ENCODE results near the gene LBX2.
A peak's percentile ranks its signal among the peaks of the same experiment; 100 is the strongest.

LBX2 gene

DNA sequence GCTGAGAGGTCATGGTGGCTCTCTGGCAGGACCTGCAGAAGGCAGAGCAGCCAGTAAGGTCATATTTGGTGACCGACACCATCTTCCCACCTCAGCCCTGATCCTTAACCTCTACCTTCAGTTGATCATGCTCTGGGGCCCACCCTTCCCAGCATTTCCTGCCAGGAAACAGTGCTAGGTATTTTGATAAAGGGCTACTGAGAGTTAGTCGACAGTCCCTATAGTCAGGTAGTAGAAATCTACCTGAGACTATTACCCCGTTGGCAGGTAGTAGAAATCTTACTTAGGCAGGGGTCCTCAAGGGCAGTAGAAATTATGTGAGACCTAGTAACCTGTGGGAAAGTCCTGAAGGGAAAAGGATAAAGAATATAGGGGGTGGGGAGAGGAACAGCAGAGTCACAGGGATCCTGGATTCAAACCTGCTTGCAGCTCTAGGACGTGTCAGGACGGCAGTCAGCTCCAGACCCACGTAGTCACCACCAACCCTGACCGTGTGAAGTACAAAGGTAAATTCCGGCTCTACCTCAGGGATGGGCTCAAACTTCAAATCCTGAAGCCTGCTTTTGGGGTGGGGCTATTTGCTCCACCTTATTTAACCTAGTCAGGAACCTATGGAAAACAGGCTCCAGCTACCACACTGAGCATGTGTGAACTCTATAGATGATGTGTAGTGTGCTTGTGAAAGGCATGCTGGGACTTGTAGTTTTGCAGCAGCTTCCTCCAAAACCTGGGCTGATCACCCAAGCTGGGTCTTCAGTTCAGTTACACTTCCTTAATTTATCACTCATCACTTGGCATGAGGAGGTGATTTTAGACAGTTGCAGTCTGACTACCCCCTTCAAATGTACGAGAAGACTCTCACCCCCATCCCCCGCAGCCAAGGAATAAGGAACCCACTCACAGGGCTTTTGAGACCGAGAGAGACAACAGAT lies 26.6 kb upstream of the LBX2 start, which contains the start of gene DQX1:
Gene DQX1 (minus strand): TSS at position 515 of the 932 bp plus-strand sequence. CDS start 502 bp downstream, at position 13.
- DNase-seq = no peak

DNA sequence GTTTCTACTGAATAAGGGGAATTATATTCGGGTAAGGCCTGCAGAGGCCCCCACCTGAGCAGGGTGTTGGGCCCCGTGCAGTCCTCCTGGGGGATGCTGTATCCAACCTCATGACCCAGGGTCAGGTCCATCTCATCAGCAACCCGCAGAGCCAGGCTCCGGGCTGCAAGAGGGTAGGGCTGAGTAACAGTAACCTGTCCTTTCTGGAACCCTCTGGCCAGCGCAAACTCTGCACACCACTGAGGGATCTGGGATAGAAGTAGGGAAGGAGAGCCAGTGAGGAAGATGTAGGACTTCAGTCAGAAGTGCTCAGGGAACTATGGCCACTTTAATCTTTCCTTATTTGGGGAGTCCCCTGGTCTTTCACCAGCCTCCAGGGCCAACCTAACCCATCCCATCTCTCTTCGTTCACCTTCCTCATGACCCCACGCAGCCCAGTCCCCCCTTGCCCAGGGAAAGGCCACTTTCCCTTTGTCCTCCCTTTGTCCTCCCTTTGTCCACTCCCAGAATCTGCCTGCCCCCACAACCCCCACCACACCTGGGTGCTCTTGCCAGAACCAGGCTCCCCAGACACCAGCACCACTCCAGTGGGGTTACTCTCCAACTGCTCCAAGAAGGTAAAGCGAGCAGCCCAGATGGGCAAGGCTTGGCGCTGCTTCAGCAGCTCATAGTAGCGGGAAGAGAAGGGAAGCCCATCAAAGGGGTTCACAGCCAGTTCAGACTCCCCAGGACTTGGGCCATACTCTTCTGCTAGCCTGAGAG lies 25.7 kb upstream of the LBX2 start:
- no peak for DNase-seq

DNA sequence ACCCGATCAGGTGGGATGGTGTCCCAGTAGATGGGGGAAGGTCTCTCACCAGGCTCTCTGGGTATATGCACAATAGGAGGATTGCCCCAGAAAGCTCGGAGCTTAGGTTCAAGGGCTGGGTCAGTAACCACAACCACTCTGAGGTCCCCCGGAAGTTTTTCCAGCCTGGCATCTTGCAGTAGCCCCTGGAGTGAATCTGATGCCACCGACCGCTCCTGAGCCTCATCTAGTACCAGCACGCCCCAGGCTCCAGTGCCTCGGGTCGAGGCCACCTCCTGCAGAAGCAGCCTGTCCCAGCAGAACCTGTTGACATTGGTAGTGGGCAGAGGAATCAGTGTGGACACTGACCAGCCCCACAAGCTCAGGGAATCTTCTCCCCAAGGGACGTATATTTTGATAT lies 24.6 kb upstream of the LBX2 start:
- no peak for DNase-seq

DNA sequence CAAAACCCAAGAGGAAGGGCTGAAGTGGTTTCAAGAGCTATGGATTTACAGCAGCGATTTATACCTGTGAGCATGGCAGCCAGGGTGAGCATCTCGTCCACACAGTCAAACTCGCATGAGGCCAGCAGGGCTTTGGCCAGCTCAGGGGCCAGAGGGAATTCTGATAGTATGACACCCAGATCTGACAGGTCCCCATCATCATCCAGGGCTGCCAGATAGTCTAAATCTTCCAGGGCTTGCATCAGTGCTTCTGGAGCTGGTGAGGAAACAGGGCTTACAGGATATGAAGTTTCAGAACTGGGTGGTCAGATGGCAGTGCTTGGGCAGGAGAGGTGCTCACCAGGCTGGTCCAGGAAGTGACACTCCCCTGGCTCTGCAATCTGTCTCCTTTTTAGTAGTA lies 23.1 kb upstream of the LBX2 start:
- no peak for DNase-seq

DNA sequence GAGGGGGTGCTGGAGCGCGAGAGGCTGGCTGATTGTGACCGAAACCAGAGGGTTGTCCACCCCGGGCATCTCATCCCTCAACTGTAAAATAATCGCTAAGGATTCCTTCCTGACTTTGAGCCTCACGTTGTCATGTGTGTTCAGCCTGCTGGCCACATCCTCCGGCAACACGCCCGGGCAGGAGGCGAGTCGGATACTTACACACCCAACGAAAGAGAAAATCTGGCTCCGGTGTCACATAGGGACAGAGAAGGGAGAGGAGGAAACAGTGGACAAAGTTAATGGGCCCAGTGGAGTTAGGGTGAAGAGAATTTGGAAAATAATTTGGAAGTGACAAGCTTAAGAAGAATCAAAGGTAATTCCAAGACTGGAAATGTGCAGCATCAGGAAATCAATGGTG lies 17.2 kb upstream of the LBX2 start:
- no peak for DNase-seq

DNA sequence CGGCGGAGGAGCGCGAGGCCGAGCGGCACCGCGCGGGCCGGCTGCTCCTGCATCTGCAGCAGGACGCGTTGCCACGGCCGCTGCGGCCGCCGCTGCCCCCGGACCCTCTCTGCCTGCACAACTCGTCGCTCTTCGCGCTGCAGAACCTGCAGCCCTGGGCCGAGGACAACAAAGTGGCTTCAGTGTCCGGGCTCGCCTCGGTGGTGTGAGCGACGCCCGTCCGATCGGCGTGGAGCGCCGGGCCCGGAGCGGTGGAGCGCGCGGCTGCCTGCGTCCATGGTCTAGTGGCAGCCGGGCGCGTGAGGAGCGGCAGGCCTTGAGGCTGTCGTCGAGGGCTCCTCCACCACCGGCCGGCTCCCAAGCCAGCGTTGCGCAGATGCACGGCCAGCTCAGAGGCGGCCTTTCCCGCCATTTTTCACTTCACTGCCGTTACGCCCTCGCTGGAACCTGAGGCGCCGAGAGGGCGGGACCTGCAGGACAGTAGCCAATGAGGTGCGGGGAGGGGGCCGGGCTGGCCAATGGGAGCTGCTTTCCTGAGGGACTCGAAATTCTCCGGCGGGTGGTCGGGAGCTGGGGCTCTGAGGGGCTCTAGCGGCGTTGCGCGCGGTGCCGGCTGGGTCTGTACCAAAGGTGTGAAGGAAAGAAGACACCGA lies 16.7 kb upstream of the LBX2 start:
- no peak for DNase-seq

DNA sequence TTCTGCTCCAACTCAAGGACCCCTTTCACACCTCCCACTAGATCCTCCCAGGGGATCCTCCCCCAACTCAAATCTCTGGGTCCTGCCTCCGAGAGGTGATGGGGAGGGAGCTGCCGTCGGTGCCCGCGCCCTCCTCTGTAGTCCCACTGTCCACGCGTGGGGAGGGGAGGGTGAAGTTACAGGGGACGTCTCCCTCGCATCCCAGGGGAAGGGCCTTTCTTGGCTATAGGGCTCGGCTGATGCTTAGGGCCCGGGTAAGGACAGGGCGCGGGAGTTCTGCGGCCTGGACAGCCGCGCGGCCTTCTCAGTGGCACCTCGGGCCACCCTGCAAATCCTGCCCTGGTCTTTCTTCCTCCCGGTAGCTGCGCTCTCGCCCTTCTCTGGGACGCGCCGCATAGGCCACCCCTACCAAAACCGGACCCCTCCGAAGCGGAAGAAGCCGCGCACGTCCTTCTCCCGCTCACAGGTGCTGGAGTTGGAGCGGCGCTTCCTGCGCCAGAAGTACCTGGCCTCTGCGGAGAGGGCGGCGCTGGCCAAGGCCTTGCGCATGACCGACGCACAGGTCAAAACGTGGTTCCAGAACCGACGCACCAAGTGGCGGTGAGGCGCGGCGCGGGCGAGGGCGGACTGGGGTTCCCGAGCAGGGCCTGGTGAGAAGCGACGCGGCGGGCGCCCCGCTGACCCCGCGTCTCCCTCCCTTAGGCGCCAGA lies 16.0 kb upstream of the LBX2 start:
- DNase-seq = peak; percentile 8

DNA sequence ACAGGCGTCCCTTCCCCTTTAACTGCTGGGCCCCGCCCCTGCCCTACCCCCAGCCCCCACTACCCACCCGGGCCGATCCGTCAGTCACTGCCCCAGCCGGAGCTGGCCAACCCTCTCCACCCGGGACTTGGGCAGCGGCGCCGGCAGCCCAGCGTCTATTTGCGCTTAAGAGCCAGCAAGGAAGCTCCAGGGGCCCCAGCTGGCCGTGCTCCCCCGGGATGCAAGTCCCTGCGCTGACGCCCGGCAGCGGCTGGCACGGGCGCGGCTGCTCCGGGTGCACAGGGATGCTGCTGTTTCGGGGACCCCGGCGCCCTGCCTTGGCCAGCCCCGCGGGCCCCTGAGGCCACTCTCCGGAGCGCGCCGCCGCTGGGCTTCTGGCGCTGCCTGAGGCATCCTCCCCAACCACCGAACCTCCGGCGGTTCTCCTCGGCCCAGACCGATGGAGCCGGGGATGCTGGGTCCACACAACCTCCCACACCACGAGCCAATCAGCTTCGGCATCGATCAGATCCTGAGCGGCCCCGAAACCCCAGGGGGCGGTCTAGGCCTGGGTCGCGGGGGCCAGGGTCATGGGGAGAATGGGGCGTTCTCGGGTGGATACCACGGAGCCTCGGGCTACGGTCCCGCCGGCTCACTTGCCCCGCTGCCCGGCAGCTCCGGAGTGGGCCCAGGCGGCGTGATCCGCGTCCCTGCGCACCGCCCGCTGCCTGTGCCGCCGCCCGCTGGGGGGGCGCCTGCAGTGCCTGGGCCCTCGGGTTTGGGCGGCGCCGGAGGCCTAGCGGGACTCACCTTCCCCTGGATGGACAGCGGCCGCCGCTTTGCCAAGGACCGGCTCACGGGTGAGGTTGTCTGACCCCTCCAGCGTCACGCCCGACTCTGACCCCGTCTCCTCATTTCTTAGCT lies 15.2 kb upstream of the LBX2 start, which contains the start of gene TLX2:
Gene TLX2 (plus strand): TSS at position 83 of the 903 bp plus-strand sequence. CDS start 357 bp downstream, at position 440.
- no peak for DNase-seq

DNA sequence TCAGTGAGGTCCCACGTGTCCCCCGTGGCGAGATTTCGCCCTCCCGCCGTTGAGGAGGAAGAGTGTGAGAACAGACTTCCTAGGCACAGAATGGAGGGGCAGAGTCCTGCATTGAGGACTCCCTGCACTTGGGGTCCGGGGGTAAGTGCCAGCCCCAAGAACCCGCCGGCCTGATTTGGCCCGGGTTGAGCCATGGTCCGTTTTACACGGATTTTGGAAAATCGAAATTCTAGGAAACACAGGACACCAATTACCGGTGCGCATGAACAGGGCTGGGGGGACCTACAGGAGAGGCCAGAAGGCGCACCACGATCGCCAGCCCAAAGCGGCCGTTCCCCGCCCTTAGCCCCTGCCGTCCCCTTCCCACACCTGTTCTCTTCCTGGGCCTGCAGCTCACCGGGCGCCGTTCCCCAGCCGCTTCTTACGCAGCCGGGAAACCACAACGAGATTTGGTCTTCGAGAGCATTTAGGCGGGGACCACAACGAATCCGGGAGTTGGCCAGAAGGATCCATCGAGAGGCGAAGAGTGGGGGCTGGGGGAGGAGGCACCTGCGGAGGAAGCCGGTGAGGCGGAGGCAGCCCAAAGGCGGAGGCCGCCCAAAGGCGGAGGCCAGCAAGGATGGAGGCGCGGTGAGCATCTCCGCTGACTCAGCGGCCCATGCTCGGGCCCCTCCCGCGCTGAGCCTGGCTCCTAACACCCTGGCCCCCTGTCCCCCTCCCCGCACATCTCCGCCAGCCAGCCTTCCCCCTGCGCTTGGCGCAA lies 14.4 kb upstream of the LBX2 start:
- peak; percentile 32 for DNase-seq

DNA sequence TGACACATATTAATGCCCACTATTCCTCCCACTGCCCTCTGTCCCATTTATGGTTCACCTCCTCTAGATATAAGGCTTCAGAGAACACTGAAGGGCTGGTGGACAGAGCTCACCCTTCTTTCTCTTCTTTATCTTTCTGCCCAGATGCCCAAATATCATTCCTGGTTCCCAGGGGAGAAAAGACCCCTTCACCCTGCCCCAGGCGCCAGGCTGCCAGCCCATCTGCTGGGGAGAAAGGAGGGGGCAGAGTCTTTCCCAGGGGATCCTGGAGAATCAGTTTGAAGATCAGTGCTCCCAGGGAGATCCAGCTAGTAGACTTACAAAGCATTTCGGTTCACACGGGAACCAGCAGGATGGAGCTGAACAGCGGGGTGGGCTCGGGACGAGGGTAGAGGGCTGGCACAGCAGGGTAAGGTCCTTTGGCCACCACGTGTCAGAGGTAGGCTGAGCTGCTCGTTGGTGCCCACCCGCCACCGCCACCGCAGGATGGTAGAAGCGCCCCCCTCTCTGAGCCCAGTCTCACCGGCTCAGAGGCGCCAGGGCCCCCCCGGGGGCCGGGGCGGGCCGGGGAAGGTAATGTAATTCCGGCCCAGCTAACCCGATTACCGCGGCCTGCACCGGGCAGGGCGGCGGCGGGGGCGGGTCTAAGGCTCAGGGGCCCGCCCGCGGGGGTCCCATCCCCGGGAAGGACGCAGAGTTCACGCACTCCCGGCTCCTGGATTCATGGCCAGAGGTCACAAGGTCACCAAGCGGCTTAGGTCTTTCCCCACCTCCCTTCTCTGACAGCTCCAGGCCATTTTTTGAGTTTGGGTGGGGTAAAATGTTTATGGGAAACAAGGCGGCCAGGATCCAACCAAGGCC lies 13.6 kb upstream of the LBX2 start:
- no peak for DNase-seq

DNA sequence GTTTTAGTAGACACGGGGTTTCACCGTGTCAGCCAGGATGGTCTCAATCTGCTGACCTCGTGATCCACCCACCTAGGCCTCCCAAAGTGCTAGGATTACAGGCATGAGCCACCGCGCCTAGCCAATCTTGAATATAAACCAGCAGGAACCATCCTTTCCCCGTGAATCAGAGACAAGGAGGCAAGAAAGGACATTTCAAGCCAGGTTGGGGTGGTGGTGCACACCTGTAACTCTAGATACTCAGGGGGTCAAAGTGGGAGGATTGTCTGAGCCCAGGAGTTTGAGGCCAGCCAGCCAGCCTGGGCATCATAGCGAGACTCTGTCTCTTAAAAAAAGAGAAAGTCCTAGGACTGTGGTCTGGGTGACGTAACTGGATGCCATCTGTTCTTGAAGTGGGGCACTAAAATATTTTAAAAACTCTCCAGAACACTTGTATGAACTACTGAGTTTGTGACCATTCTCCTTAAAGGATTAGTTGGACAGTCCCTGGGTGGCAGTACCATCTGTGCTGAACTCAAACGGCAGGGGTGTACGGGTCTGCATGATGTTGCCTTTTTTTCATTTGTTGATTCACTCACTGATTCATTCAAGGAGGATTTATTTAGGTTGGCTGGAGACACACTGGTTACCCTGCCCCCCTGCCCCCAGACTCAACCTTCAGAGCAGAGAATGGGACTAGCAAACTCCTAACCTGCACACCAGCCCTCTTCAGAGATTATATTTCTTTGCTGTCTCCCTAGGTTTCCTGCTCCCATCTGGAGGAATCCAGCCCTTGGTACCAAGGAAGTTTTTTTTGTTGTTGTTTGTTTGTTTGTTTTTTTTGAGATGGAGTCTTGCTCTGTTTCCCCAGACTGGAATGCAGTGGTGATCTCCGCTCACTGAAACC lies 11.9 kb upstream of the LBX2 start:
- no peak for DNase-seq

DNA sequence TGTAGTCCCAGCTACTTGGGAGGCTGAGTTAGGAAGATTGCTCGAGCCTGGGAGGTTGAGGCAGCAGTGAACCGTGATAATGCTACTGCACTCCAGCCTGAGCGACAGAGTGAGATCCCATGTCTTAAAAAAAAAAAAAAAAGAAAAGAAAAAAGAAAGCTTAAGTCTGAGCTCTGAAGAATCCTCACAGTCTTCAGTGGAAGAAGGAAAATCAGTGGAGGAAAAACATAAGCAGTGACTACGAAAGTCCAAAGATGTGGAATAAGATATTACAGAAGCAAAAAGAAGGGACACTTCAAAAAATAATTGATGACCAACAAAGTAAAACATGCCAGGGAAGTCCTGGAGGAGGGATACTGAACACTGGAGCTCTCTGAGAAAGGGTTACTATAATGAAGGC lies 10.9 kb upstream of the LBX2 start:
- DNase-seq = no peak

DNA sequence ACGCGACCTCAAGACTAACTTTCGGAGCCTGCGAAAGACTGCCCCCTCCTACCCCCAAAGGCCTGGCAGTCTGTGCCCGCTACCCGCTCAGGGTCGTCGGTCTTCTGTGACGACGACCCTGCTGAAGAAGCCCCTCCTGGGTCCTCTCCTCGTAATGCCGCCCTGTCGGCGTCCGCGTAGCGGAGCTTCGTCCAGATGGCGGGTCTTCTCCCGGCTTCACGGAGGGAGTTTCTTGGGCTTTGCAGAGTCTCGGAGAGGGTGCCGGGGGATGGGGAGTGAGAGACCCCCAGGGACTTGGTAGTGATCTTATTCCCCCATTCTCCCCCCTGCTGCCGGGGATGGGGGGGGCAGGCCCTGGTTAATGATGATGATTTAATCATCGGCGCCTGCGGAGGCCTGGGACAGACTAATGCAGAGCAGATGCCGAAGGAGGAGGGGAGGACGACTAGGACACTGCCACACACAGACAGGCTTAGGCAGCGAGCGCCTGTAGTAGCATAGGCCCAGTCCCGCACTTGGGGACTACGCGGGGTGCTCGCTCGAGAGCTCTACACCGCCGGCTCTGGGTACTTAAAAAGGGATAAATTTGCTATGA lies 8.6 kb upstream of the LBX2 start:
- DNase-seq = peak; percentile 25

DNA sequence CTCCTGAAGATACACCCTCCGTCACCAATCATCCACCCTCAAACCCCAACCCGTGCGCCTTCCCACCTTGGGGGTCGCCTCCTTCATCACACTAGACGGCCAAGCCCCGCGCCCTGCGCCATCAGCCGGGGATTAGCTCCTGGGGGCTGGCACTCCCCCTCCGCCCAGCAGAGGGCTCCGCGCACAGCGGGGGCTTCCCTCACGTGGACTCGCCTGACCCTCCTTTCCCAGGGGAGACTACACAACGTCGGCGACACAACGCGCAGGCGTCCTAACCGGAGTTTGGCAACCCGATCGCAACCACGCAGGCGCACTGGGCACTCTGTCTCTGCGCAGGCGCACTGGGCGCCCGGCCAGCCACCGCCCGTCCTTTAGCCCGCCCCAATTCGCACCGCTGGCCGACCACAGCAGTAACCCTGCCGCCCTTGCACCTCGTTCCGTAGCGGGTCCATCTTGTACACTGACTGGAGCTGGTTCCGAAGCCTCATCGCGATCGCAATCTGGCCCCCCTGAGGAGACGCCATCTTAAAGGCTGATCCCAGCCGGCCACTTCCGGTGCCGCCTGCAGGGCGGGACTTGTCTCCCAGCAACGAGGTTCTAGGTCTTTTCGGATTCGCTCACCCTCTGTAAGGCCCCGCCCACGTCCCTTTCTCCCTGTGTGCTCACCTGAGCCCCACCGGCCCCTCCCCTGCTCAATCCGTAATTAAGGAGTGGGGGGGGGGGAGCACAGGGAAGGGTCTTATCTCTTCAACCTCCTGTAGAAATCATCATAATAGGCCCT lies 7.9 kb upstream of the LBX2 start, which contains the start of gene PCGF1:
Gene PCGF1 (minus strand): TSS at position 551 of the 781 bp plus-strand sequence. CDS start 27 bp downstream, at position 524.
- DNase-seq = peak; percentile 97

DNA sequence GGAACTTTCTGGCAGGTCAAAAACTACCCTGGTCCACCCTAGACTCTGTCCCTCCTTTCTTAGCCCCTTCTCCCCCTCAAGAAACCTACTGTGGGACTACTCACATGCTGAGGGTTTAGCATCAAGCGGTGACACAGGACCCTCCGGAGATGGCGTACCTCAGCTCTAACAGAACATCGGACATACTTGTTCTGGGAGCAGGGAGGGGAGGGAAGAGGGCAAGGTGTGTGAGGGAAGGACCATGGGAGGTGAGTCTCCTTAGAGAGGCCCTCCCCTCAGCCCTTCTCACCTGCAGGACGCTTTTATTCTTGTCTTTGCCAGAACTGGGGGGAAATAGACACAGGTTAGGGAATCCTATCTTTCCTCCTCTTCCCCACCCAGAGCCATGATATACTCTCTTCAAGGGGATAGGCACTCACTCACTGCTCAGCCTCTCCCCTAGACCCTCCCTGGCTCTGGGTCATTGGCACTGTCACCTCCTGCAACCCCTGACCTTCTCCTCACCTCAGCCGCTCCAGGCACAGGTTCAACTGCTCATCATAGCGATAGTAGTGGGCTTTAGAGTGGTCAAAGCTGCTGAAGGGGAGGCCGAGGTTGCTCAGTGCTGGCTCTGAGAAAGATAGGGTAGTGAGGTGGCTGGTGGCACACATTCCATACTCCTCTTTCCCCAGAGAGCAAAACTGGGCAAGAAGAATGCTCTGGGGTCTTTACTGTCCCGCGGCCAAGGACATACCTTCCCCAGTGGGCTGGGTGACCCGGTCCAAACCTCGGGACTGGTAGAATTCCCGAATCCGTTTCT lies 6.2 kb upstream of the LBX2 start:
- no peak for DNase-seq

DNA sequence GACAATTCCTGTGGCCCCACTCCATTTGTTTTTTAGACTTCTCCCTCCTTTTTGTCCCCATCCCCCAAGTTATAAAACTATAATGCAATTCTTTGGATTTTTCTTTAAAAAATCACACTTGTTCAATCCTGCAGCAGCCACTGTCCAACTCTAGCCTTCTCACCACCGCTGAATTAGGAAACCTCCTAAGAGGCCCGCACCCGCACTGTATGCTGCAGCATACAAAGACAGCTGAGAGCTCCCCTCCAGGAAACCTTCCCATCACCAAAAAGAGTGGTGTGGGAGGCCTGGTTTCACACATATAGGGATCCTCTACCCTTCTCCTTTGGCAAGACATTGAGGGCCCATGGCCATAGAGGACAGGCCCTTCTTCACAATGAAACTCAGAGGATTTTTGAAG lies 5.2 kb upstream of the LBX2 start:
- DNase-seq = no peak

Measured in DMS79 treated with DMSO at 0.1 percent for 48 hours (cell line).